VCaP (cell line): ENCODE results near the gene ZNFX1.

Experiments used
- H3K27ac ChIP-seq: fragments of 450-650 bp; 2 replicates; pipeline ENCODE4 v1.5.1; 2017
- TF ChIP-seq, protein P1 (sequence below): fragments of 450-650 bp; conservative IDR thresholded peaks from 2 replicates; pipeline ENCODE4 v1.5.1; 2017; ENCODE audit warnings: mild to moderate bottlenecking, moderate library complexity

The ZNFX1 gene

DNA sequence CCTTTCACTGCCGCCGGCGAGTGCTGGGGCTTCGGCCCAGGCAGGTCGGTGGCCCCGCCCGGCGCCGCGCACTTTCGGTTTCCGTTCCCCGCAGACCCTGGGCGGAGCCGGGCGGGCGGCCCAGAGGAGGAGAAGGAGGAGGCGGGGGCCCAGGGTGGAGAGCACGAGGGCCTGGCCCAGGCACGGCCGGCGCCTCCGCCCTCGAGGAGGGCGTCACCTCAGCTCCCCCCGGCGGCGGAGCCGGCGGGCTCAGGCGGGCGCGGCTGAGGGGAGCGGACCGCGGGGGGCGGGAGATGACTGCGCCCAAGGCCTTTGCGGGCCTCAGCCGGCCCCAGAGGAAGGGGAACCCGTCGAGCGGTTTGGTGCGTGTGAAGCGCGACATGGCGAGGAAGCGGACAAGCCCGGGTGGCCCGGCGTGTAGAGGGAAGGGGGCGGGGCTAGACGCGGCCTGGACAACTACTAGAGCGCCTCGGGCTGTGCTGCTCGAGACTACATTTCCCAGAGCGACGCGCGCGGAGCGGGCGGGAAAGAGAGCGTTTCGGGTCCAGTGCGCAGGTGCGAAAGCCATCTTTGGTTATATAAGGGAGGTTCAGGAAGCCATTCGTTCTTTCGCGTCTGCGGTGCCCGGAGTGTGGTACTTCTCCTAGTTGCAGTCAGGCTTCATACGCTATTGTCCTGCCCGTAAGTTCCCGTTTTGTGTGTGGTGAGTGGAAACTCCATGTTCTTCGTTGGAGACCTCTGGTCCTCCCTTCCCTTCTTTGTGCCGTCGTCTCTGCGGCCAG, at the start of gene ZNFX1:
TSS of gene ZNFX1 (minus strand) at position 22 of the 782 bp plus-strand sequence. CDS start 2,218 bp downstream, outside the sequence.
- TF ChIP-seq, protein P1, sequence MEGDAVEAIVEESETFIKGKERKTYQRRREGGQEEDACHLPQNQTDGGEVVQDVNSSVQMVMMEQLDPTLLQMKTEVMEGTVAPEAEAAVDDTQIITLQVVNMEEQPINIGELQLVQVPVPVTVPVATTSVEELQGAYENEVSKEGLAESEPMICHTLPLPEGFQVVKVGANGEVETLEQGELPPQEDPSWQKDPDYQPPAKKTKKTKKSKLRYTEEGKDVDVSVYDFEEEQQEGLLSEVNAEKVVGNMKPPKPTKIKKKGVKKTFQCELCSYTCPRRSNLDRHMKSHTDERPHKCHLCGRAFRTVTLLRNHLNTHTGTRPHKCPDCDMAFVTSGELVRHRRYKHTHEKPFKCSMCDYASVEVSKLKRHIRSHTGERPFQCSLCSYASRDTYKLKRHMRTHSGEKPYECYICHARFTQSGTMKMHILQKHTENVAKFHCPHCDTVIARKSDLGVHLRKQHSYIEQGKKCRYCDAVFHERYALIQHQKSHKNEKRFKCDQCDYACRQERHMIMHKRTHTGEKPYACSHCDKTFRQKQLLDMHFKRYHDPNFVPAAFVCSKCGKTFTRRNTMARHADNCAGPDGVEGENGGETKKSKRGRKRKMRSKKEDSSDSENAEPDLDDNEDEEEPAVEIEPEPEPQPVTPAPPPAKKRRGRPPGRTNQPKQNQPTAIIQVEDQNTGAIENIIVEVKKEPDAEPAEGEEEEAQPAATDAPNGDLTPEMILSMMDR = no peak; the same call in 1 of the 2 replicates
- H3K27ac ChIP-seq = peak within 1 kb of the TSS; percentile 94

DNA sequence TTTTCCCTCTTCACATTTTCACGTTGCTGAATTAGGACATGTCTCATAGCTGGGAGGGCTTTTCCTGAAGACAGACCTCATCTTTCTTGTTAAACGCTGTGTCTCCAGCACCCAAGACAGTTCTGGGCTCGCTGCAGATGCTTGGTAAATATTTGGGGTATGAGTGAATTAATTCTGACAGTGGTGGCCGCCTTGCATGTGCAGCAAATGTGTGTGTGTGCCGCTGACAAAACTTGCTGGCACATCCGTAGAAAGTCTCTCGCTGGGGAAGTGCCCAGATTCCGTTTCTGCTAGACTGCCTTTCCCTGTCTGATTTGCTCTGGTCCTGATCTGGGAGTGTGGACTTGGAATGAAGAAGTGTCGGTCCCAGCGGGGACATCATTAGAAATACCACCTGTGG, 48.2 kb upstream of the ZNFX1 start:
- TF ChIP-seq, protein P1 = no peak
- no peak overlapping the region; the same call in 1 of the 2 replicates for H3K27ac ChIP-seq

- peak overlapping the region; percentile 43 for H3K27ac ChIP-seq
- TF ChIP-seq, protein P1 = no peak
Observed at GRCh38 chr20:49324306-49324705, 46.4 kb upstream of the ZNFX1 start.

DNA sequence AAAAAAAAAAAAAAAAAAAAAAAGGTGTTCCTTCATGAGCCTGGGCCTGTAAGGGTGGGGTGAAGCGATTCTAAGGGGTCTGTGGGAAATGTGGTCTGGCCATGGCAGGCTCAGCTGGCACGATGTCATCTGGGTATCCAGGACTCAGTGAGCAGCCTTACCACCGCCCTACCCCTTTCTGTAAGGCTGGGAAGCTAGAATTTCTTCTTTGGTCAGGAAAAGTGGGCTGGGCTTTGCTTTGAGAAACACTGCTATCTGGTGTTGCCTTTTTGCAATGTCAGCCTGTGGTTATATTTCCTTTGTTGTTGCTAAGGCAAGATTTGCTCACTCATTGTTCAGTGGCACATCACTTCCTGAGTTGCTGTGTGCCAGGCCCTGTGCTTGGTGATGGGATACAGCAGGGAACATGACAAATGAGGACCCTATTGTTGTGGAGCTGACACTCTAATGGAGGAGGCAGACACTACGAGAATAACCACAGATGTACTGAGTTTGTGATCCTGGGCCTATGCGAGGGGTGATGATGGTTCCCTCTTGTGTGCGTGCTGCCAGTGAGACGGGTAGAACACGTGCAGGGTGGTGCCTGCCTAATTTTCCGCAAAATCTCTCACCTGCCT, 45.9 kb upstream of the ZNFX1 start:
- TF ChIP-seq, protein P1 = peak; percentile 76
- peak overlapping the region; percentile 43 for H3K27ac ChIP-seq

GRCh38 chr20:49320460-49320859, 42.6 kb upstream of the ZNFX1 start:
- TF ChIP-seq, protein P1 = peak; percentile 78
- H3K27ac ChIP-seq = no peak overlapping the region

DNA sequence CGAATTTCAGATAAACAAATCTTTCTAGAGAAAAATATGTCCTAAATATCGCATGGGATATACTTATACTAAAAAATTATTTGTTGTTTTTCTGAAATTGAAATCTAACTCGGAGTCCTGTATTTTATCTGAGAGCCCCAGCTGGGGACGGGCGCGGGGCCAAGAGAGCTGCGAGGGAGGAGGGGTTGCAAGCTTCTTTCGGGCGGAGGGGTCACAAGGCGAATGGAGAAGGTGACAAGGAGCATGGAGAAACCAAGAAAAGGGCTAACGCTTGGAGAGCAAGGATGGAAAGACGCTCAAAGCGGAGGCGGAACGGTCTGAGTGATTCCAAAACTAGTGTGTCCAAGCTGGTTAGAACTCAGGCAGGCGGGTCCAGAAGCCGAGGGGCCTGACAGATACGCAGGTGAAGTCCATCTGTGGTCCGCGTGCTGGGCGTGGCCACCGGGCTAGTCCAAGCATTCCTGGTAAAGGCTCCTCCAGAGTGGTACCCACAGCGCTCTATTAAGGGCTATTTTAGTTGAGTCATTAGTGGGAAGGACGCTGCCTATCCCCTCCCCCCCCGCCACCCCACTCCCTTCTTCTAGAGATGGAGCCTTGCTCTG, 41.5 kb upstream of the ZNFX1 start:
- H3K27ac ChIP-seq = no peak overlapping the region
- TF ChIP-seq, protein P1 = no peak
